GM12874 (cell line): Measurements from ENCODE around the gene CERT1.

Source experiments
- TF ChIP-seq, protein P1 (sequence below): IDR thresholded peaks from 2 replicates; pipeline ENCODE4 v1.5.1; 2011; ENCODE audit warnings: low read depth, mild to moderate bottlenecking, control low read depth, low read length, moderate library complexity; ENCODE audit not compliant: insufficient read depth

CERT1 gene

DNA sequence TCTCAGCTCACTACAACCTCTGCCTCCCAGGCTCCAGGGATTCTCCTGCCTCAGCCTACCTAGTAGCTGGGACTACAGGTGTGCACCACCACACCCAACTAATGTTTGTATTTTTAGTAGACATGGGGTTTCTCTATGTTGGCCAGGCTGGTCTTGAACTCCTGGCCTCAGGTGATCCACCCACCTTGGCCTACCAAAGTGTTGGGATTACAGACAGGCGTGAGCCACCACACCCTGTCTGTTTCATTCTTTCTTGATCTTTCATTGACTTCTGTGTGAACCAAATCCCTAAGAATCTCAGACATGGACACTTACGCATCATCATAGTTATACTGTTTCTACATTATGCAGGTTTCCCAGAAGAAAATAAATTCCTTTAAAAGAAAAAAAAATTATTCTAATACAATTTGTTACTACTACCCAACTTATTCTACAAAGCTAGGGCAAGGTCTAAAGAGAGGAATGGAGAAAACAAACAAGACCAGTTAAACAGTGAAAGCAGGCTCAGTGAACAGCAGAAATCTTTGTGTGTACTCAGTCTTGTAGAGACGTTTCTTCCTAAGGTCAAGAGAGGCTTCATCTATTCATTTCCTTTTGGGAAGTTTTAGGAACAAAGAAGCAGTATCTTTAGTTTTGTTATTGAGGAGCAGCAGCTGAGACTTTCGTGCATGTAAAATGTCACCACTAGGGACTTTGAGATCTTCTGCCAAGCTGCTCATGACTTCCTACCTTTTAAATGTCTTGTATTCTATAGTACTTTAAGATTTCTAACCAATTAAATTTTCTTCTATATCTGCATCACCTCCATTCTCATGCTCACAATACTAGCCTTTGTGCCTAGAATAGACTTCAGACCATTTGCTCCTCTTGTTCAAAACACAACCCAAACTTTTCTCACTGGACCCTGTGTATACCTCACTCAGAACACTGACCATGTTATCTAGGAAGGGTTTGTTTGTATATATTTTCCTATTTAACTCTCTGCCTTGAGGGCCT, 180.0 kb downstream of the CERT1 start:
- TF ChIP-seq, protein P1, sequence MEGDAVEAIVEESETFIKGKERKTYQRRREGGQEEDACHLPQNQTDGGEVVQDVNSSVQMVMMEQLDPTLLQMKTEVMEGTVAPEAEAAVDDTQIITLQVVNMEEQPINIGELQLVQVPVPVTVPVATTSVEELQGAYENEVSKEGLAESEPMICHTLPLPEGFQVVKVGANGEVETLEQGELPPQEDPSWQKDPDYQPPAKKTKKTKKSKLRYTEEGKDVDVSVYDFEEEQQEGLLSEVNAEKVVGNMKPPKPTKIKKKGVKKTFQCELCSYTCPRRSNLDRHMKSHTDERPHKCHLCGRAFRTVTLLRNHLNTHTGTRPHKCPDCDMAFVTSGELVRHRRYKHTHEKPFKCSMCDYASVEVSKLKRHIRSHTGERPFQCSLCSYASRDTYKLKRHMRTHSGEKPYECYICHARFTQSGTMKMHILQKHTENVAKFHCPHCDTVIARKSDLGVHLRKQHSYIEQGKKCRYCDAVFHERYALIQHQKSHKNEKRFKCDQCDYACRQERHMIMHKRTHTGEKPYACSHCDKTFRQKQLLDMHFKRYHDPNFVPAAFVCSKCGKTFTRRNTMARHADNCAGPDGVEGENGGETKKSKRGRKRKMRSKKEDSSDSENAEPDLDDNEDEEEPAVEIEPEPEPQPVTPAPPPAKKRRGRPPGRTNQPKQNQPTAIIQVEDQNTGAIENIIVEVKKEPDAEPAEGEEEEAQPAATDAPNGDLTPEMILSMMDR: no peak

DNA sequence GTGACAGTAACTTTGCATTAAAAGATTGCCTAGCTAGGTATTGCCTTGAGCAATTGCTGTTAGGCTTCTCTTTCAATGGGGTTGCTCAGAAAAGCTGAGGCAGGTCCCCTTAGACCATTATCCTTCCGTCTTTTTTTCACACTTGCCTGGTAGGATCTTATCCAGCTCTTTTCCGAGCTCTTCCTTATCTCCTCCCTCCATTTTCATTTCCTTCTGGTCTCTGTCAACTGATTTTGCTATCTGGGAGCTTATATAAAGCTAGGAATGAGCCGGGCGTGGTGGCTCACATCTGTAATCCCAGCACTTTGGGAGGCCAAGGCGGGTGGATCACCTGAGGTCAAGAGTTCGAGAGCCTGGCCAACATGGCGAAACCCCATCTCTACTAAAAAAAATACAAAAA, 181.0 kb downstream of the CERT1 start:
- TF ChIP-seq, protein P1: no peak
